OCI-LY1 (cell line): ENCODE data around the gene TREH.
A peak's percentile ranks its signal among the peaks of the same experiment; 100 is the strongest.

Experiments
- H2AFZ ChIP-seq: fragments of 200-600 bp; sonication (generic), shearing (Covaris generic); 2 replicates; pipeline ENCODE4 v1.6.0; 2014; ENCODE audit warnings: antibody characterized with exemption, mild to moderate bottlenecking, low read length
- H3F3A ChIP-seq: fragments of 200-600 bp; sonication (generic), shearing (Covaris generic); 2 replicates; pipeline ENCODE4 v1.6.0; 2014; ENCODE audit warnings: mild to moderate bottlenecking, antibody characterized with exemption, low read length, moderate library complexity; ENCODE audit not compliant: insufficient read depth
- H3K27ac ChIP-seq: fragments of 200-600 bp; sonication (generic); 2 replicates; pipeline ENCODE4 v1.5.1; 2014; ENCODE audit warnings: low read length, mixed run types, mild to moderate bottlenecking, low read depth; ENCODE audit not compliant: poor library complexity, severe bottlenecking
- H3K27me3 ChIP-seq: fragments of 200-600 bp; sonication (generic); 2 replicates; pipeline ENCODE4 v1.6.0; 2014; ENCODE audit warnings: antibody characterized with exemption, mild to moderate bottlenecking, low read length, moderate library complexity; ENCODE audit not compliant: insufficient read depth
- H3K36me3 ChIP-seq: fragments of 200-600 bp; sonication (generic); 2 replicates; pipeline ENCODE4 v1.6.1; 2014; ENCODE audit warnings: mild to moderate bottlenecking, antibody characterized with exemption, low read length, moderate library complexity, mixed read lengths; ENCODE audit not compliant: insufficient read depth
- H3K4me1 ChIP-seq: fragments of 200-600 bp; sonication (generic); 2 replicates; pipeline ENCODE4 v1.5.1; 2014; ENCODE audit warnings: mild to moderate bottlenecking, low read length, moderate library complexity; ENCODE audit not compliant: insufficient read depth, severe bottlenecking
- H3K4me2 ChIP-seq: fragments of 200-600 bp; sonication (generic), shearing (Covaris generic); 2 replicates; pipeline ENCODE4 v1.6.1; 2014; ENCODE audit warnings: low read length
- H3K4me3 ChIP-seq: fragments of 200-600 bp; sonication (generic); 2 replicates; pipeline ENCODE4 v1.5.1; 2014; ENCODE audit warnings: low read length, low read depth, mild to moderate bottlenecking, mixed read lengths; ENCODE audit not compliant: poor library complexity, severe bottlenecking
- H3K79me2 ChIP-seq: fragments of 200-600 bp; shearing (Covaris generic); 2 replicates; pipeline ENCODE4 v1.6.1; 2016; ENCODE audit warnings: mixed run types, low read length, mixed read lengths; ENCODE audit not compliant: insufficient read depth
- H3K9ac ChIP-seq: fragments of 200-600 bp; sonication (generic), shearing (Covaris generic); 2 replicates; pipeline ENCODE4 v1.6.1; 2014; ENCODE audit warnings: mild to moderate bottlenecking, low read length, mixed read lengths
- H3K9me2 ChIP-seq: fragments of 200-600 bp; sonication (generic), shearing (Covaris generic); 2 replicates; pipeline ENCODE4 v1.6.1; 2014; ENCODE audit warnings: low read depth, mild to moderate bottlenecking, low read length, mixed read lengths
- H3K9me3 ChIP-seq: fragments of 200-600 bp; shearing (Covaris generic); 2 replicates; pipeline ENCODE4 v1.6.1; 2014; ENCODE audit warnings: low read length, mixed read lengths
- H4K20me1 ChIP-seq: fragments of 200-600 bp; sonication (generic), shearing (Covaris generic); 2 replicates; pipeline ENCODE4 v1.6.0; 2016; ENCODE audit warnings: mild to moderate bottlenecking, low read length; ENCODE audit not compliant: insufficient read depth
- EZH2 ChIP-seq: fragments of 200-600 bp; sonication (generic), shearing (Covaris generic); IDR thresholded peaks from 2 replicates; pipeline ENCODE4 v1.8.0; 2017; ENCODE audit warnings: borderline replicate concordance, mixed run types, mild to moderate bottlenecking, antibody characterized with exemption, low read length, moderate library complexity, mixed read lengths
- TF ChIP-seq, protein P1 (sequence below): fragments of 200-600 bp; sonication (generic), shearing (Covaris generic); IDR thresholded peaks from 2 replicates; pipeline ENCODE4 v1.5.1; 2017; ENCODE audit warnings: mild to moderate bottlenecking, antibody characterized with exemption, low read length, moderate library complexity, mixed read lengths

Gene TREH

DNA sequence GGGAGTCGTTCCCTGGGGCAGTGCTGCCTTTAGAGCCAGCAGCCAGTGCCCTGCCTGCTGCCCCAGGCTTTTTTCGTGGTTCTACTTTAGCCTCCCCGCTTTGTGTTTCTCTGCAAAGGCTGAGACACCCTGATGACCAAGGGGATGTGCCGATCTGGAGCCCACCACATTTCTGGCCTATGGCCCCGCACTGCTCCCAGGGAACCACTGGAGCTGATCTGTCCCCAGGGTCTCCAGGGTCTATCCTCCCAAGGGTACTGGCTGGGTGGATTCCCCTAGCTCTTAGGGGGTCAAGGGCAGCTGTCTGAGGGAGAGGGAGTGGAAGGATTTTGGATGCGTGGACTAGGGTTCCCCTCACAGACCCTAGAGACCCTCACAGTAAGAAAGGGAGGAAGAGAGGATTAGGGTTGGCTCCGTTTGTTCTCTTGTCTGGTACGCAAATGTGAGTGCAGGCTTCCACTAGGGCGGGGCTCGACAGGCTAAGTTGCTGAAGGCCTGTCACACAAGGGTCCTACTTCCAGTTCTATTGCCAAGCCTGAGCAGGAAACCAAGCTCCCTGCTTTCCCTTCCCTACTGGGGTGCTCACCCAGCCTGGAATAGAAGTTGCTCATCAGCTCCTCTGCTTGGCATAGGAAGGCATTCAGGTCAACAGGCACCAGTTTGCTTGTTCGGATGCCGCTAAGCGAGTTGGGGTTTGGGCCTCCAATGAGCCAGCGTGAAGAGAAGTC, 19.3 kb downstream of the TREH start:
- TF ChIP-seq, protein P1, sequence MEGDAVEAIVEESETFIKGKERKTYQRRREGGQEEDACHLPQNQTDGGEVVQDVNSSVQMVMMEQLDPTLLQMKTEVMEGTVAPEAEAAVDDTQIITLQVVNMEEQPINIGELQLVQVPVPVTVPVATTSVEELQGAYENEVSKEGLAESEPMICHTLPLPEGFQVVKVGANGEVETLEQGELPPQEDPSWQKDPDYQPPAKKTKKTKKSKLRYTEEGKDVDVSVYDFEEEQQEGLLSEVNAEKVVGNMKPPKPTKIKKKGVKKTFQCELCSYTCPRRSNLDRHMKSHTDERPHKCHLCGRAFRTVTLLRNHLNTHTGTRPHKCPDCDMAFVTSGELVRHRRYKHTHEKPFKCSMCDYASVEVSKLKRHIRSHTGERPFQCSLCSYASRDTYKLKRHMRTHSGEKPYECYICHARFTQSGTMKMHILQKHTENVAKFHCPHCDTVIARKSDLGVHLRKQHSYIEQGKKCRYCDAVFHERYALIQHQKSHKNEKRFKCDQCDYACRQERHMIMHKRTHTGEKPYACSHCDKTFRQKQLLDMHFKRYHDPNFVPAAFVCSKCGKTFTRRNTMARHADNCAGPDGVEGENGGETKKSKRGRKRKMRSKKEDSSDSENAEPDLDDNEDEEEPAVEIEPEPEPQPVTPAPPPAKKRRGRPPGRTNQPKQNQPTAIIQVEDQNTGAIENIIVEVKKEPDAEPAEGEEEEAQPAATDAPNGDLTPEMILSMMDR = no peak
- no peak for TF ChIP-seq EZH2
- no peaks in the 10 kb centered on the region for H4K20me1 ChIP-seq
- H3K79me2 ChIP-seq = no peaks in the 10 kb centered on the region
- H3K9ac ChIP-seq = no peak overlapping the region
- H2AFZ ChIP-seq = no peak overlapping the region
- no peaks in the 10 kb centered on the region for H3K4me1 ChIP-seq
- no peaks in the 10 kb centered on the region for H3K27me3 ChIP-seq
- no peak overlapping the region for H3K4me3 ChIP-seq
- no peaks in the 10 kb centered on the region for H3K36me3 ChIP-seq
- H3K27ac ChIP-seq = no peak overlapping the region
- no peaks in the 10 kb centered on the region for H3K9me2 ChIP-seq
- H3F3A ChIP-seq = no peaks in the 10 kb centered on the region
- no peak overlapping the region for H3K4me2 ChIP-seq
- H3K9me3 ChIP-seq = no peaks in the 10 kb centered on the region

DNA sequence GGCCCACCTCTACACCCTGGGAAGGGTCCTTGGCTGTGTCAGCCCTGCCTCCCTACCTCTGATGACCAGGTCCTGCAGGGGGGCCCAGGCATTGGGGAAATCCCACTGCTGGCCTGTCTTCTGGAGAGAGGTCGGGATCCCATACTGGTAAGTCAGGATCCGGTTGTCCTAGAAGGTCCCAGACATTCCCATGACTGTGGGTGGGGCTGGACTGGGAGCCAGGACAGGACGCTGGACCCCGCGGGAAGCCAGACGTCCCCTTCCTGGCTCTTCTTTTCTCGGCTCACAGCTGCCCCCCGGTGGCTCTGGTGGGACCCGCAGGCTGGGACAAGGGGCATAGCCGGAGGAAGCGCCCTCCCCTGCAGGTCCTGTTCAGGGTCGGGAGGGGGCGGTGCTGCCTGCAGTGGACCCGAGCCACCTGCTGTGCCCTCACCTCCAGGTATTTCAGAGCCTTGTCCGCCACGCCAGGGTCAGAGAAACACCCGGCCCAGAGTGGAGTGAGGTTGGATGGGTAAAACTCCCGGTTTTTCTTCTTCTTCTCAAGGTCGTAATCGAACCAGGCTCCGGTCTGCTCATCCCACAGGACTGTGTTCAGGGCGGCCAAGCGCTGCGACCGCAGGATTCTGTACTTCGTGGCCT, 20.0 kb downstream of the TREH start:
- Histone ChIP-seq H2AFZ (no peak overlapping the region), H3K9me2 (no peaks in the 10 kb centered on the region), H3K4me2 (no peak overlapping the region), H3K27ac (no peak overlapping the region), H3K4me3 (no peak overlapping the region), H3K4me1 (no peaks in the 10 kb centered on the region), H3K36me3 (no peaks in the 10 kb centered on the region), H3K79me2 (no peaks in the 10 kb centered on the region), H3K9ac (no peak overlapping the region), H3F3A (no peaks in the 10 kb centered on the region), H4K20me1 (no peaks in the 10 kb centered on the region), H3K27me3 (no peaks in the 10 kb centered on the region), H3K9me3 (no peaks in the 10 kb centered on the region)
- TF ChIP-seq EZH2 = no peak
- TF ChIP-seq, protein P1 = peak; percentile 85

DNA sequence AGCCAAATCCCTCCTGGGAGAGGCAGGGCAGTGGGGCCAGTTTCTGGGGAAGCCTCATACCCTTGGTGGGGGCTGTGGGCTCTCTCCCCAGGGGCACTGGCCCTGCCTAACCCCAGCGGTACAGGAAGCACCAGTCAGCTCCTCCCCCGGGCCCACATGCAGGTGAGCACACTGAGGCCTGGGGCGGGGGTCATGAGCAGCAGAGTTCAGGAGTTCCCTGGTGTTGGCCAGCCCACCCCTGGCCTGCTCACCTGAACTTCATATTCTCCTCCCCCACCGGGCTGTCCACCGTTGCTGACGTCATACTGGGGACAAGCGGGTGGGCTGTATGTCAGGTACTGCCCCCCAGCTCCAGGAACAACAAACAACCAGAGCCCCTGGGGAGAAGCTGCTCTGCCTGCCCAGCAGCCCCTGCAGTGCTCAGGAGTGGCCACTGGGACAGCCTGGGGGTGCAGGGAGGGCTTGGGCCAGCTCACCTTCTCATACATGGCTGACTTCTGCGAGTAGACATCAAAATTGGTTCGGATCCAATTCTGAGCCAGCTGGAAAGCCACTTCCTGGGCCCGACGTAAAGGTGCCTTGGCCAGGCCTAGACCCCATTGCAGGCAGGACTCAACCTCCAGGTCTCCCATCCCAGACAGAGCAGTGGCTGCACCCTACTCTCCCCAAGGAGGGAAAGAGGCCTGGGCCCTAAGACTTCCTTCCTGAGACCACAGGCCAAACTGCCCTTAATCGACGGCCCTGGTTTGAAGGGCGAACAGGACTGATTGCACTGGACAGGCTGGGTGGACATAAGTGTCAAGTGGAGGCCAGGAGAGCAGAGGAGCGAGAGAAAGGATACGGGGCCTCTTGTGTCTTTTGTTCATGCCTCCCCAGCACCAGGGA, 20.8 kb downstream of the TREH start:
- Histone ChIP-seq H3K27me3 (no peaks in the 10 kb centered on the region), H3K79me2 (no peaks in the 10 kb centered on the region), H3K9me3 (no peaks in the 10 kb centered on the region), H2AFZ (no peak overlapping the region), H3K27ac (no peak overlapping the region), H3K9me2 (no peaks in the 10 kb centered on the region), H3K4me3 (no peak overlapping the region), H3F3A (no peaks in the 10 kb centered on the region), H3K36me3 (no peaks in the 10 kb centered on the region), H4K20me1 (no peaks in the 10 kb centered on the region), H3K4me2 (no peak overlapping the region), H3K4me1 (no peaks in the 10 kb centered on the region), H3K9ac (no peak overlapping the region)
- TF ChIP-seq EZH2 = no peak
- TF ChIP-seq, protein P1 = no peak
